GM21515 (cell line): ENCODE results near the gene TECPR2.
"Not testable (repeated sequence)": the region's sequence is repeated elsewhere in the genome, so short reads cannot be mapped to it uniquely, and the experiment has no call there.

Experiments
- ATAC-seq: cut with Tn5 transposase; IDR thresholded peaks from one replicate; pipeline ENCODE4 v1.9.1; 2021; ENCODE audit not compliant: unreplicated experiment

TECPR2 gene

GRCh38 chr14:102507081-102507856, 144.5 kb downstream of the TECPR2 start:
- ATAC-seq: no peak

- no peak for ATAC-seq
Observed at GRCh38 chr14:102507857-102508312, 145.1 kb downstream of the TECPR2 start.

- no peak for ATAC-seq
Observed at GRCh38 chr14:102508410-102508773, 145.7 kb downstream of the TECPR2 start.

GRCh38 chr14:102508774-102509745, 146.3 kb downstream of the TECPR2 start:
- peak; percentile 14 for ATAC-seq

- peak; percentile 73 for ATAC-seq
Observed at GRCh38 chr14:102509746-102510615, 147.2 kb downstream of the TECPR2 start, which contains the start of gene ANKRD9. TSS of gene ANKRD9 (minus strand) at chr14:102509776. CDS start at chr14:102507889, 1,887 bp downstream.

GRCh38 chr14:102510616-102511520, 148.1 kb downstream of the TECPR2 start:
- no peak for ATAC-seq

GRCh38 chr14:102511538-102511937, 148.8 kb downstream of the TECPR2 start:
- ATAC-seq: no peak

- ATAC-seq: no peak
Observed at GRCh38 chr14:102512793-102513300, 150.1 kb downstream of the TECPR2 start.

- no peak for ATAC-seq
Observed at GRCh38 chr14:102513899-102514772, 151.4 kb downstream of the TECPR2 start.

- no peak for ATAC-seq
Observed at GRCh38 chr14:102514987-102515733, 152.4 kb downstream of the TECPR2 start.

GRCh38 chr14:102516531-102517391, 154.0 kb downstream of the TECPR2 start:
- peak; percentile 50 for ATAC-seq

- ATAC-seq: no peak
Observed at GRCh38 chr14:102517392-102518062, 154.8 kb downstream of the TECPR2 start.

GRCh38 chr14:102518063-102518648, 155.4 kb downstream of the TECPR2 start:
- no peak for ATAC-seq

GRCh38 chr14:102519709-102520108, 157.0 kb downstream of the TECPR2 start:
- not testable (repeated sequence) for ATAC-seq

- ATAC-seq: no peak
Observed at GRCh38 chr14:102523200-102523568, 160.4 kb downstream of the TECPR2 start.
